HG03342 (cell line): ENCODE results near the gene DNAH11.
A peak's percentile ranks its signal among the peaks of the same experiment; 100 is the strongest.
"Not testable (repeated sequence)": the region's sequence is repeated elsewhere in the genome, so short reads cannot be mapped to it uniquely, and the experiment has no call there.

ENCODE experiments used
- ATAC-seq: cut with Tn5 transposase; IDR thresholded peaks from one replicate; pipeline ENCODE4 v1.9.1; 2021; ENCODE audit warnings: mild to moderate bottlenecking, moderate library complexity; ENCODE audit not compliant: unreplicated experiment

Gene DNAH11

GRCh38 chr7:21766218-21766617 is 223.4 kb downstream of the DNAH11 start:
- no peak for ATAC-seq

DNA sequence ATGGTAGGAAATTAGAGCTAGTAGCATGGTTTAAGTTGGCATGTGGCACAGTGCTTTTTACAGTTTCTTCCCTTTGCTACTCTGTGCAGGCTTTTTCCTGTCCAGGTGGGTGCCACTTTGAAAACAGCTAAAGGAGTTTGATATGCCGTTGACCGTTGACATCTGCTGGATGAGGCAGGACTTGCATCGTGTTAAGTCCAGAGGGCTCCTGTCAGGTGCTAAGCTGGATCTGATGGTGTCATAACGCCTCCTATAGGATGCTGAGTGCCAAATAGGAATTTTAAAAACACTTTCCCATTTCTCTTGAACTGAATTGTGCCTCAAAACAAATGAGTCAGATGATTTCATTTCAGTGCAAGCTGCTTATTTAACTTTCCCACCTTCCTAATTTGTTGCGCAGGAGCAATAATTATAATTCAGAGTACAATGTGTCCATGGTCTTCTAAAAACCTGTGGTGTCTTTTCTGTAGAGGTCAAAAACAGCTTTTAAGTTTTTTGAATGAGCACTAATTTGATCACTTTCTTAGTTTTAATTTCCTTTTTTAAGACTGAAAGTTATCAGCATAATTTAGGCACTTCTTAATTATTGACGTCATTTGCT is 224.6 kb downstream of the DNAH11 start:
- ATAC-seq = peak; percentile 86

- ATAC-seq = no peak
Measured at GRCh38 chr7:21768279-21768678, 225.4 kb downstream of the DNAH11 start.

GRCh38 chr7:21771266-21771665 is 228.4 kb downstream of the DNAH11 start:
- ATAC-seq = no peak

DNA sequence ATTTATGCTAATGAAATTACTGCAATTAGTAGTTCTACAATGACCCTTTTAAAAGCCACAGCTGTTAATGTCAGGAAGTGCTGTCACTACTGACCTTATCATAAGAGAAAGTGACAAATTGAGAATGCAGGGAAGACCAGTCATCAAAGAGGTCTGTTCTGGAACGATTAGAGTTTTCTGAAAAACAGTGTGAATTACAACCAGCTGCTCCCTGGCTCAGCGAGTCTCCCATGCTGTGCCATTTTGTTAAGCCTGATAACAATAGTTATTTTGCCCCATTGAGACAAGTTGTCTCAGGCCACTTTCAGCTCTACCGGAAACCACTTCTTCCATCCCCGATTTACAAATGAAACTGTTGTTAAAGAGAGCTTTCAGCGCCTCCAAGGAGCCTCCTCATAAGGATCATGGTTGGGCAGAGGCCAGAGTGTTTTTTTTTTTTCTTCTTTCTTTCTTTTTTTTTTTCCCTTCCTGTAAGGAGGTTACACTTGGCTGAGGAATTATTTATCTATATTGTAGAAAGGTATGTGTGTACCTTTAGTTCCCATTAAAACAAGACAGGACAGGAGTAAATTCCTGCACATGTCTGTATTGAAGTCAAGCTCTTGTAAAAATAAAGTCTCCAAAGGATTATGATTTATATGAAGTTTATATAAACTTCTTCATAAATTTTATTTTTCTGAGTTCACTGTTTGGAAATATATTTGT is 229.2 kb downstream of the DNAH11 start:
- ATAC-seq = no peak

- ATAC-seq = no peak
Measured at GRCh38 chr7:21773326-21773725, 230.5 kb downstream of the DNAH11 start.

GRCh38 chr7:21777921-21778320 is 235.1 kb downstream of the DNAH11 start:
- no peak for ATAC-seq

GRCh38 chr7:21778953-21779352 is 236.1 kb downstream of the DNAH11 start:
- no peak for ATAC-seq

GRCh38 chr7:21782996-21783395 is 240.2 kb downstream of the DNAH11 start:
- no peak for ATAC-seq

GRCh38 chr7:21784989-21785388 is 242.2 kb downstream of the DNAH11 start:
- no peak for ATAC-seq

GRCh38 chr7:21805791-21806190 is 263.0 kb downstream of the DNAH11 start:
- ATAC-seq = no peak

DNA sequence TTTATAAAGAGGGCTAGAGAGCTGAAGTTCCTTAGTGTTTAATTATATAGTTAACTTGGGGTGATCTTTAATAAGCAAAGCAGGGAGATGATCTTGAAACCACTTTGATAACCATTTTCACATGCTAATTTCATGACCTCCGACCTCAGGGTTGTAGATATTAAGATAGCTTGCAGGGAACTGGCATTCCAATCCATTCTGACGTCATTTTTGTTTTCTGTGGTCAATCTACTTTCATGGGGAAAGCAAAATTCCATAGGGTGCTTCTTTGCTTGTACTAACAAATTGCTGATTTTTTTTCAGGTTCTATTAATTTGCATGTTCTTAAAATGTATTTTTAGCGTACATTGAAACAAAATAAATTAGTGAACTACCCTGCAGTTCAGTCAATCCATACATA is 263.5 kb downstream of the DNAH11 start:
- no peak for ATAC-seq

DNA sequence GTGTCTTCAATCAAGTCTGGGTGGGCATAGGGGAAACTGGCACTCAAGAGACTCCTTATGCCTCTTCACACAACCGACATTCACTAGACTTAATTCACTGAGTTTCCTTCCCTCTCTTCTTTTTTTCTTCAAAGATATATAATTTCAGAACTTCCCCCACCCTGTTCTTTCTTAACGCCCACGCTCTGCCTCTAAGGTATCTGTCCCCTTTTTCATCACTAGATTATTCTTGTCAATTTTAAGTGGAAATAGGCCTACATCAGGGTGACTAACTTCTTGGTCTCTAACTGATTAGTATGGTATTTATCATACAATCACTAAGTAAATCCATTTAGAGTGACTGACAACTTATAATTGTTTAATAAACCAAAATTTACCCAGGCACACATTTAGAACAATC is 276.2 kb downstream of the DNAH11 start:
- no peak for ATAC-seq

GRCh38 chr7:21828841-21829240 is 286.0 kb downstream of the DNAH11 start:
- no peak for ATAC-seq

- ATAC-seq = no peak
Measured at GRCh38 chr7:21829731-21830130, 286.9 kb downstream of the DNAH11 start.

DNA sequence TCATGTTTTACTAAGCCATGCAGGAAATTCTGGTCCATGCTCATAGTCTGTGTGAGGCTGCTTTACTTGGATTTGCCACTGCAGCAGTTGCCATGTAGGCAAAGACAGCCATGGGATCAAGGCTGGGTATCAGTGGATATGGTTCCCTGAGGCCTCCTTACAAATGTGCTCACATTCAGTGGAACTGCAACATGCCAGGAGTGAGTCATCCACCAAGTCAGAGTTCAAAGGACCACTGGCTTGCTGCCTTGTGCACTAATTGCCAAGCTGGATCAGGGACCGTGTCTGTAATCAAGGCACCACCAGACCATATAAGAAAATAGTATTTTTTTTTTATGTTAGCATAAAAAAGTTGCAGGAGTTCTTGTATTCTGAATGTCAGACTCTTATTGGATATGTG is 301.9 kb downstream of the DNAH11 start:
- ATAC-seq = no peak

DNA sequence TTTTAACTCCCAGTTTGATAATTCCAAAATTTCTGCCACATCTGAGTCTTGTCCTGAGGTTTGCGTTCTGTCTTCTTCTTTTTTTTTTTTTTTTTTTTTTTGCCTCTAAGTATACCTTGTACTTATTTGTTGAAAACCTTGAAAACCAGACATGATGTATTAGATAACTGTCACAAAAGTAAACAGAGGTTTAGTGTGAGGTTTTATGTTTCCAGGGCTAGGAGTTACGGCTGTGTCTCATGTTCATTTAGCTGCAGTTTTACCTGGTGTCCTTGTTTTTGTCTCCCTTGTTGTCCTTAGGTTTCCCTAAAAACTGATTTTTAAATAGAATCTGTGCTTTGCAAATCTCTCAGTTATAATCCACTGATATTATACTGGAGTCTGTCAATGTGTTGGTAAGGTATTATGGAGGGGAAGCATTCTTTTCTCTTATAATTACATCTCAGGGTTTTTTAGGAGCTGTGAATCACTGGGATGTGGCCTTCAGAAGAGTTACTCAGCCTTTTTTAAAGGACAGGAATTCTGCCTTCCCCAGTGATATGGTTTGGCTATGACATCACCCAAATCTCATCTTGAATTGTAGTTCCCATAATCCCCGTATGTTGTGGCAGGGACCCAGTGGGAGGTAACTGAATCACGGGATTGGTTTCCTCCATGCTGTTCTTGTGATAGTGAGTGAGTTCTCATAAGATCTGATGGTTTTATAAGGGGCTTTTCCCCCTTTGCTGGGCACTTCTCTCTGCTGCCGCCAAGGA is 307.9 kb downstream of the DNAH11 start:
- ATAC-seq = no peak

DNA sequence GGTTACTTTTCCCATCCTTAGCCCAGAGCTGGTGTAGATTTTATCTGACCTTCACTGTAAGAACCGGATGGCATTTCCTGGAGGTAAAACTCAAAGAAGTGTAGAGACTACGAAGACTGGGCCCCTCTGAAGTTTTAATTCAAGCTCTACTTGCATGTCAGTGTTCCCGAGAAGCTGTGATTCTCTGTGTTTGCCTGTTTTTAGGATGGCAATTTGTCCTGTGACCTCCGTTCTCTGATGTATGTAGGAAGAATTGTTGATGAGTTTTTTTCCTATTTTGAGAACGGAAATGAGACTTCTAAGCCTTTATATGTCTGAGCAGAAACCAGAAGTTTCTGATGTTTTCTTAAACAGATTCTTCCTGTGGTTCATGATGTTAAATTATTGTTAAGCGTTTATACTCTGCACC is 308.7 kb downstream of the DNAH11 start:
- no peak for ATAC-seq

DNA sequence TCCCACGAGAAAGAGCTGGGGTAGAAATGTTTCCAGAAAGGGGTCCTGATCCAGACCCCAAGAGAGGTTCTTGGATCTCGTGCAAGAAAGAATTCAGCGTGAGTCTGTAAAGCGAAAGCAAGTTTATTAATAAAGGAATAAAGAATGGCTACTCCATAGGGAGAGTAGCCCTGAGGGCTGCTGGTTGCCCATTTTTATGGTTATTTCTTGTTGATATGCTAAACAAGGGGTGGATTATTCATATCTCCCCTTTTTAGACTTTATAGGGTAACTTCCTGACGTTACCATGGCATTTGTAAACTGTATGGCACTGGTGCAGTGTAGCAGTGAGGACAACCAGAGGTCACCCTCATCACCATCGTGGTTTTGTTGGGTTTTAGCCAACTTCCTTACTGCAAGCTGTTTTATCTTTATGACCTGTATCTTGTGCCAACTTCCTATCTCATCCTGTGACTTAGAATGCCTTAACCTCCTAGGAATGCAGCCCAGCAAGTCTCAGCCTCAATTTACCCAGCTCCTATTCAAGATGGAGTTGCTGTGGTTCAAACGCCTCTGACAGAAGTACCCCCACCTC is 322.9 kb downstream of the DNAH11 start:
- ATAC-seq = not testable (repeated sequence)

DNA sequence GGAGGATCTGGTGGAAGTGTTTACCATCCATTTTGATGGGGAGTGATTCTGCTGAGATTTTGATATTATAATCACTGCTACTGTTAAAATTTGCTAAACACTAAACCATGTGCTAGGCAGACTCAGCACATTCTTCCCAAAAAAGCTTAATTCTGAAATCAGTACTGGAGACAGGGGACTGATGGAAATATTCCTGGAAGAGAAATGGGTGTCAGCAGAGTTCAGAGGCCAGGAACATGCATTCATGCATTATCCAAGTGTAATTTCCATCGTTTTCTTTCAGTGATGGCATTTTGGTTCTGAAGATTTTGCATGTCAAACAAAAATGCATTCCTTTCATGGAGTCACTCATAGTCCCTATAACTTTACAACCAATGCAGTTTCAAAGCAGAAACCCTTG is 323.9 kb downstream of the DNAH11 start:
- ATAC-seq = no peak

DNA sequence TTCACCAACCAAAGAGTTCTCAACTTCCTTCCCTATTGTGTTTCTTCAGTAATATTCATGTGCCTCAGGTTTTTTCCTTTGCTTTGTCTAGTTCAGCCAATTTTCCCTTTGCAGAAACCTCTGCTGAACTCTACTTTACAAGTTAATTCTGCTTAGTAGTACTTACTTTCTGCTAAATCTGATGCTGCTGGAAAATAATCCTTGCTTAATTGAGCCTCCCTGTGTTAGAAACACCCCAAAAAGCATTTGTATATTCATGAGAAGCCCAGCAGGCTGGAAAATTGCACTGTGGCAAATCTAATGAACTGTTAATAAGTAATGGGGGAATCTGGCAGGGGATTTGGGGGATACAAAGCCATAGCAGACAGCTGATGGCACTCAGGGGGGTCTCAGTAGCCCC is 324.4 kb downstream of the DNAH11 start:
- ATAC-seq = no peak
